Upper lobe of right lung (tissue), 1 donor: ENCODE results near the gene RSPH10B2. TPM values are rescaled to one million over a fixed set of nuclear protein-coding genes. Genes with fewer than 3 reads are reported as not detected.
"Not testable (repeated sequence)": the region's sequence is repeated elsewhere in the genome, so short reads cannot be mapped to it uniquely, and the experiment has no call there.

Experiments used
- ATAC-seq: fragments of 200-7000 bp; cut with Tn5 transposase; one replicate; pipeline ENCODE4 v1.9.1; 2020; ENCODE audit warnings: mild to moderate bottlenecking, moderate library complexity
- DNase-seq: peaks from one replicate; pipeline ENCODE4 v3.0.0-alpha.2; 2020
- H3K27ac ChIP-seq: fragments of 200-600 bp; one replicate; pipeline ENCODE4 v1.8.0; 2022
- H3K27me3 ChIP-seq: fragments of 200-600 bp; one replicate; pipeline ENCODE4 v1.8.0; 2022; ENCODE audit warnings: mild to moderate bottlenecking
- H3K36me3 ChIP-seq: fragments of 200-600 bp; one replicate; pipeline ENCODE4 v1.8.0; 2022
- H3K4me1 ChIP-seq: fragments of 200-600 bp; one replicate; pipeline ENCODE4 v1.8.0; 2022
- H3K4me3 ChIP-seq: fragments of 200-600 bp; one replicate; pipeline ENCODE4 v1.8.0; 2022; ENCODE audit warnings: mild to moderate bottlenecking
- H3K9me3 ChIP-seq: fragments of 200-600 bp; one replicate; pipeline ENCODE4 v1.8.0; 2022
- intact Hi-C: fragments of 100-400 bp; cut with DNase I; formaldehyde crosslinking; loops from one replicate; pipeline ENCODE4 v1.11.0; 2022
- total RNA-seq: library from RNA; stranded (reverse); fragmentation: NEBNext Ultra II Directional; extraction: Animal tissue kit (Norgen Biotek cat#: 25700); gene quantifications from one replicate; pipeline ENCODE4 v1.2.1, GENCODE V29; 2021
- TF ChIP-seq, protein P1 (sequence below): fragments of 200-600 bp; IDR thresholded peaks from one replicate; pipeline ENCODE4 v1.8.0; 2022; ENCODE audit warnings: antibody characterized with exemption
- donor health status: DM: no; HTN: yes; CAD: no; lungs with severe emphysema.

The RSPH10B2 gene
- total RNA-seq, 1 donor from 2014 or later = not detected

- intact Hi-C loops = no loop called here
- no peak for DNase-seq
- Histone ChIP-seq H3K36me3 (no peaks in the 10 kb centered on the region), H3K27me3 (peaks cover 17% of the 10 kb centered on the region), H3K27ac (no peak overlapping the region), H3K9me3 (no peaks in the 10 kb centered on the region), H3K4me3 (no peak overlapping the region), H3K4me1 (no peaks in the 10 kb centered on the region)
- no peak for ATAC-seq
- TF ChIP-seq, protein P1, sequence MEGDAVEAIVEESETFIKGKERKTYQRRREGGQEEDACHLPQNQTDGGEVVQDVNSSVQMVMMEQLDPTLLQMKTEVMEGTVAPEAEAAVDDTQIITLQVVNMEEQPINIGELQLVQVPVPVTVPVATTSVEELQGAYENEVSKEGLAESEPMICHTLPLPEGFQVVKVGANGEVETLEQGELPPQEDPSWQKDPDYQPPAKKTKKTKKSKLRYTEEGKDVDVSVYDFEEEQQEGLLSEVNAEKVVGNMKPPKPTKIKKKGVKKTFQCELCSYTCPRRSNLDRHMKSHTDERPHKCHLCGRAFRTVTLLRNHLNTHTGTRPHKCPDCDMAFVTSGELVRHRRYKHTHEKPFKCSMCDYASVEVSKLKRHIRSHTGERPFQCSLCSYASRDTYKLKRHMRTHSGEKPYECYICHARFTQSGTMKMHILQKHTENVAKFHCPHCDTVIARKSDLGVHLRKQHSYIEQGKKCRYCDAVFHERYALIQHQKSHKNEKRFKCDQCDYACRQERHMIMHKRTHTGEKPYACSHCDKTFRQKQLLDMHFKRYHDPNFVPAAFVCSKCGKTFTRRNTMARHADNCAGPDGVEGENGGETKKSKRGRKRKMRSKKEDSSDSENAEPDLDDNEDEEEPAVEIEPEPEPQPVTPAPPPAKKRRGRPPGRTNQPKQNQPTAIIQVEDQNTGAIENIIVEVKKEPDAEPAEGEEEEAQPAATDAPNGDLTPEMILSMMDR = no peak
These were observed 77.3 kb downstream of the RSPH10B2 start for GRCh38 chr7:6831018-6831725.

DNA sequence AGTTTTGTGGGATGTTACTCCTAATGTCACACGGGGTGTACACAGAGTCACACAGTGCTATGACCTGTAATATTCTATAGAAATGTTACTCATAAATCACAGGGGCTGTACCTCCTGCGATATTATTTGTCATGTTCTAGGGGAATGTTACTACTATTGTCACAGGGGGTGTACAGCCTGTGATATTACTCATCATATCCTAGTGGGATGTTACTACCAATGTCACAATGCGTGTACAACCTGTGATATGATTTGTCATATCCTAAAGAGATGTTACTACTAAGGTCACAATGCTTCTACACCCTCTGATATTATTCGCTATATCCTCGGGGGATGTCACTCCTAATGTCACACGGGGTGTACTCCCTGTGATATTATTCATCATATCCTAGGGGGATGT is 79.7 kb downstream of the RSPH10B2 start:
- Histone ChIP-seq H3K9me3 (no peaks in the 10 kb centered on the region), H3K4me3 (no peak overlapping the region), H3K4me1 (no peaks in the 10 kb centered on the region), H3K27ac (no peak overlapping the region), H3K36me3 (no peaks in the 10 kb centered on the region), H3K27me3 (peaks cover 17% of the 10 kb centered on the region)
- TF ChIP-seq, protein P1 = no peak
- no peak for ATAC-seq
- intact Hi-C loops = no loop called here
- DNase-seq = no peak

GRCh38 chr7:6835521-6835920 is 81.6 kb downstream of the RSPH10B2 start:
- H3K36me3 ChIP-seq, H3K27ac ChIP-seq, H3K4me3 ChIP-seq, H3K9me3 ChIP-seq, DNase-seq, ATAC-seq, intact Hi-C loops, H3K4me1 ChIP-seq: not testable (repeated sequence)
- peaks cover 17% of the 10 kb centered on the region for H3K27me3 ChIP-seq

- H3K36me3 ChIP-seq, H3K4me3 ChIP-seq, intact Hi-C loops, DNase-seq, H3K4me1 ChIP-seq, H3K27ac ChIP-seq, ATAC-seq, H3K9me3 ChIP-seq: not testable (repeated sequence)
- H3K27me3 ChIP-seq = peaks cover 14% of the 10 kb centered on the region
These were observed 83.2 kb downstream of the RSPH10B2 start for GRCh38 chr7:6837081-6837480.

DNA sequence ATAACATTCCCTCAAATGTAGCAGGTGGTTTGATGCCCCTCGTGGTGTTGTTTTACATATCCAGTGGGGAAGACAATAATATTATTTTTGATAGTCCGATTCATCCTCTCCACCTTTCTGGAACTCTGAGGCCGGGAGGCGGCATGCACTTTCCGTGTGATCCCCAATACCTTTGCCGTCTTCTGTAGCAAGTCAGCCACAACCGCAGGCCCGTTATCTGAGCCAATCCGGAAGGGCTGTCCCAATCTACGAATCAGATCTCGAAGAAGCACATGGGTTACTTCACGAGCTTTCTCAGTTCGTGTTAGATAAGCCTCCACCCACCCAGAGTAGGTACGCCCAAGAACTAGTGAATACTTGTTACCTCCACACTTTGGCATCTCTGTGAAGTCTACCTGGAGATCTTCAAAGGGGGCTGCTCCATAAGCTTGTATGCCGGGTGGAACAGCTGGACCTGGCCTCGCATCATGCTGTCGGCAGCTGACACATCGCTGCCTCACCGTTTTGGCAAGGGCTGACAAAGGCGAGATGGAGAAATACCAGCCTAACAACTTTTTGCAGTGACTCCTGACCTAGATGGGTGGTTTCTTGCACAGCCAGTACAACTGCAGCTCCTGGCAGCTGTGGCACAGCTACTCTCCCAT is 88.5 kb downstream of the RSPH10B2 start:
- H3K36me3 ChIP-seq, H3K9me3 ChIP-seq, H3K27me3 ChIP-seq, ATAC-seq, H3K27ac ChIP-seq, H3K4me3 ChIP-seq, DNase-seq, H3K4me1 ChIP-seq, intact Hi-C loops: not testable (repeated sequence)

- DNase-seq, H3K4me3 ChIP-seq, ATAC-seq, intact Hi-C loops, H3K36me3 ChIP-seq, H3K27ac ChIP-seq, H3K4me1 ChIP-seq, H3K27me3 ChIP-seq, H3K9me3 ChIP-seq: not testable (repeated sequence)
These were observed 89.2 kb downstream of the RSPH10B2 start for GRCh38 chr7:6843092-6843491.

DNA sequence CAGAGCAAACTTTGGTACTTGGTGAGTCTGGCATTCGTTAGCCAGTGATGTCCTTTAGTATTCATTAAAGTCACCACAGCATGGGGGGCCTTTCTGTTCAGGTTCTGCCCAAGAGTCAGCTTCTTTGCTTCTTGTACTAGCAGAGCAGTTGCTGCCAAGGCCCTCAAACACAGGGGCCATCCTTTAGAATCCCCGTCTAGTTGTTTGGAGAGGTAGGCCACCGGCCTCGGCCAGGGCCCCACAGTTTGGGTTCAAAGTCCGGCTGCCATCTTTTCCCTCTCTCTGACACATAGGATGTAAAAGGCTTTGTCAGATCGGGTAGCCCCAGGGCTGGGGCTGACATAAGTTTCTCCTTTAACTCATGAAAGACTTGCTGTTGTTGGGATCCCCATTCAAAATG is 89.8 kb downstream of the RSPH10B2 start:
- H3K36me3 ChIP-seq, H3K27ac ChIP-seq, DNase-seq, H3K27me3 ChIP-seq, H3K9me3 ChIP-seq, H3K4me3 ChIP-seq, ATAC-seq, intact Hi-C loops, H3K4me1 ChIP-seq: not testable (repeated sequence)

- H3K9me3 ChIP-seq, intact Hi-C loops, H3K27ac ChIP-seq, H3K27me3 ChIP-seq, H3K36me3 ChIP-seq, H3K4me3 ChIP-seq, ATAC-seq, DNase-seq, H3K4me1 ChIP-seq: not testable (repeated sequence)
These were observed 92.1 kb downstream of the RSPH10B2 start for GRCh38 chr7:6845971-6846449.

DNA sequence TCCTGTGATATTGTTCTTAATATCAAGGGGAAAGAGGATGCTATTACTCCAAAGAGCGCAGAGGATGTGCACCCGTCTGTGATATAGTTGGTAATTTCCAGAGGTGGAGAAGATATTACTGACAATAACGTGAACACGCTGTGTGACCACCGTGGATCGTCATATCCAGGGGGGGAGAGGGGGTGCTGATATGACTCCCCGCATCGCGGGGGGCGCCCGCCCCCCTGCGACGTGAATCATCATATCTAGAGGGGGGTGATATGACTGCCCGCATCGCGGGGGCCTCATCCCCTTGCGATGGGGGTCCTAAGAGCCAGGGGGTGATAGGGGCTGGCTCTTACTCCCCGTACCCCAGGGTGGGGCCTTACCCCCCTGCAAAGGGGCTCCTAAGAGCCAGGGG is 93.8 kb downstream of the RSPH10B2 start:
- H3K4me3 ChIP-seq, H3K36me3 ChIP-seq, ATAC-seq, H3K27ac ChIP-seq, H3K4me1 ChIP-seq, intact Hi-C loops, H3K27me3 ChIP-seq, H3K9me3 ChIP-seq, DNase-seq: not testable (repeated sequence)

Other genes starting within 250 kb of the RSPH10B2 start
- 0.46 TPM for gene GRID2IP, start 202.6 kb upstream of the RSPH10B2 start, total RNA-seq
- 54.8 TPM for gene ZDHHC4, start 176.6 kb upstream of the RSPH10B2 start, total RNA-seq
- gene INTS15, start 164.1 kb upstream of the RSPH10B2 start, total RNA-seq = 37.6 TPM
- gene ZNF853, start 138.5 kb upstream of the RSPH10B2 start, total RNA-seq = 5.2 TPM
- gene ZNF316, start 116.8 kb upstream of the RSPH10B2 start, total RNA-seq = 46.8 TPM
- gene ZNF12, start 47.2 kb upstream of the RSPH10B2 start, total RNA-seq = 25.0 TPM
- 70.4 TPM for gene CCZ1B, start 72.2 kb downstream of the RSPH10B2 start, total RNA-seq